ENCODE results near the gene HELZ. TPM values are rescaled to one million over a fixed set of nuclear protein-coding genes. Genes with fewer than 3 reads are reported as not detected.

Gene HELZ
- total and polyA plus RNA-seq, 2 of the 8 experiments (the other 6 are each of a cell fraction or from before 2014, with no cell fraction given), result 10.0 to 48.7 TPM

DNA sequence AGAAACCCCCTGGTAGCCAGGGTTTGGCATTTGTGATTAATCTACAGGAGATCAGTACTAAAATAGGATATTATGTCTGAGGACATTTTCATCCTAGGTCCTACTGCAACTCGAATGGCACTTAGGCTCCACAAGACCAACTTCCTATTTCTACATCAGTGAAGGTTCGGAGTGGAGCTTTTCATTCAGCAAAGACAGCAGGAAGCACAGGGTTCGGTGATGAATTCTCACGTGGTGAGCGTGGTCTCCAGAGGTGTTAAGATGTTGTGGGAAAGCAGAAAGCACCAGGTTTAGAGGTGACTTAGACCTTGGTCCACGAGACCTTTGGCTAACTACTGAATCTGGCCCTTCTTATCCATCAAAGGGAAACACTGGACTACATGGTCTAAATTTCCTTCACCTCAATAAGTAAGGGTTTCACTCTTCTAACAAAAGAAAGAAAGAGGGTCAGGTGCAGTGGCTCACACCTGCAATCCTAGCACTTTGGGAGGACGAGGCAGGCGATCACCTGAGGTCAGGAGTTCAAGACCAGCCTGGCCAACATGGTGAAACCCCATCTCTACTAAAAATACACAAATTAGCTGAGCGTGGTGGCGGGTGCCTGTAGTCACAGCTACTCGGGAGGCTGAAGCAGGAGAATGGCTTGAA is 13.9 kb upstream of the HELZ start:
- Histone ChIP-seq H3K18ac (ENCODE audit: extremely low read depth, low read length) (no peak overlapping the region), H3K23me2 (ENCODE audit: low read depth, low read length) (0 out of 2 replicates have a peak, but pooled peaks cover 3% of the 10 kb centered on the region), H3K23ac (ENCODE audit: insufficient read length) (no peak overlapping the region), H2AFZ (ENCODE audit: low read length) (no peak overlapping the region), H3K27me3 (replicated peaks in 1 of 4; ENCODE audit: control insufficient read depth in 3 of 4, extremely low read depth in 1 of 4, insufficient read depth in 3 of 4, low read length in 3 of 4) (no peaks in the 10 kb centered on the region), H4K8ac (ENCODE audit: extremely low read depth, insufficient read depth, low read length) (no peak overlapping the region), H2BK15ac (ENCODE audit: low read length) (no peak overlapping the region), H2BK12ac (ENCODE audit: low read depth, low read length) (0 out of 2 replicates have a peak overlapping the region, but pooled peaks have one; percentile 19), H2AK5ac (ENCODE audit: low read depth, low read length) (no peak overlapping the region; the same call in 1 of the 2 replicates), H3K36me3 (ENCODE audit: control insufficient read depth in 2 of 4, insufficient read depth in 4 of 4, low read length in 3 of 4) (no peaks in the 10 kb centered on the region), H3K4me2 (ENCODE audit: insufficient read depth in 1 of 2, low read depth in 2 of 2, low read length in 2 of 2) (no peak overlapping the region), H3K4ac (replicated peaks; ENCODE audit: insufficient read length, low read depth, low read length) (no peak overlapping the region), H2BK120ac (replicated peaks; ENCODE audit: low read depth, low read length) (no peak overlapping the region), H2BK5ac (ENCODE audit: low read depth, low read length) (no peak overlapping the region; the same call in 1 of the 2 replicates), H3K27ac (ENCODE audit: low read depth, low read length) (no peak overlapping the region), H3K56ac (replicated peaks; ENCODE audit: insufficient read length, low read depth, low read length) (no peak overlapping the region), H4K91ac (replicated peaks; ENCODE audit: insufficient read length, low read length) (no peak overlapping the region), H4K20me1 (replicated peaks in 1 of 2; ENCODE audit: control insufficient read depth in 1 of 2, insufficient read depth in 2 of 2, low read length in 2 of 2) (peaks cover 0 to 3% of the 10 kb centered on the region in 2 experiments), H4K5ac (ENCODE audit: insufficient read length, low read depth, low read length) (no peak overlapping the region), H3K14ac (ENCODE audit: insufficient read length) (no peak overlapping the region), H3K4me3 (ENCODE audit: extremely low read depth in 1 of 4, insufficient read depth in 2 of 4, low read depth in 3 of 4, low read length in 4 of 4) (no peak overlapping the region), H3K9me3 (ENCODE audit: insufficient read depth in 2 of 2, low read depth in 1 of 2, low read length in 1 of 2) (peaks cover 4 to 6% of the 10 kb centered on the region in 2 experiments; a peak in 2 of 4 replicates), H3K79me1 (ENCODE audit: low read depth, low read length) (no peaks in the 10 kb centered on the region), H3K9ac (replicated peaks in 1 of 4; ENCODE audit: extremely low read depth in 1 of 4, low read depth in 3 of 4, low read length in 3 of 4) (no peak overlapping the region), H3K4me1 (replicated peaks in 1 of 4; ENCODE audit: control insufficient read depth in 3 of 4, insufficient read depth in 4 of 4, low read length in 3 of 4) (peaks cover 0 to 6% (median 4%) of the 10 kb centered on the region in 4 experiments; a peak in 3 of 7 replicates), H3K79me2 (ENCODE audit: control insufficient read depth in 1 of 2, insufficient read depth in 2 of 2, low read length in 2 of 2) (no peaks in the 10 kb centered on the region), H2BK20ac (ENCODE audit: low read length) (no peak overlapping the region; the same call in 1 of the 2 replicates)
- ChIA-PET CTCF (ENCODE audit: partially characterized antibody) (interaction anchor here (0.6 to 2.6 kb wide), 4 partner anchors 10 to 15 kb away, joined by 3 to 12 read pairs (median 6); no protein-coding TSS in a partner anchor), POLR2A (ENCODE audit: partially characterized antibody) (interaction anchor here (1.2 kb wide), 1 partner anchor 9 kb away, joined by 4 read pairs; no protein-coding TSS in a partner anchor)
- 88% methylated on average over 11 of the region's 11 CpGs; no CpG with 5 or more reads in 1 of the 2 experiments for WGBS, 2 experiments (ENCODE audit: extremely low coverage in 1 of 2, insufficient coverage in 1 of 2, insufficient read length in 1 of 2, insufficient replicate concordance in 2 of 2, low coverage in 1 of 2, low lambda C conversion rate in 2 of 2, missing lambda C conversion rate in 1 of 2)
- FAIRE-seq (no peak), DNase-seq (ENCODE audit: low read depth in 1 of 2, low spot score in 2 of 2) (no peak)
- no peak for TF ChIP-seq GTF2F1 (IDR thresholded peaks at IDR 0.05; ENCODE audit: borderline replicate concordance, low read depth, low read length)
- no peak for TF ChIP-seq RBBP5 (IDR thresholded peaks at IDR 0.05; ENCODE audit: borderline replicate concordance, low read depth, low read length)
- TF ChIP-seq FOSL1 (IDR thresholded peaks at IDR 0.05; ENCODE audit: insufficient read depth, low read depth, low read length), result no peak
- TF ChIP-seq SP2 (IDR thresholded peaks at IDR 0.05; ENCODE audit: low read length), result no peak
- TF ChIP-seq ZNF274 (IDR thresholded peaks at IDR 0.05; ENCODE audit: borderline replicate concordance, extremely low read depth, low read length), result no peak
- TF ChIP-seq CREB1 (IDR thresholded peaks at IDR 0.05), result no peak
- no peak for TF ChIP-seq SP4 (IDR thresholded peaks at IDR 0.05; ENCODE audit: low read length)
- TF ChIP-seq, protein P1, sequence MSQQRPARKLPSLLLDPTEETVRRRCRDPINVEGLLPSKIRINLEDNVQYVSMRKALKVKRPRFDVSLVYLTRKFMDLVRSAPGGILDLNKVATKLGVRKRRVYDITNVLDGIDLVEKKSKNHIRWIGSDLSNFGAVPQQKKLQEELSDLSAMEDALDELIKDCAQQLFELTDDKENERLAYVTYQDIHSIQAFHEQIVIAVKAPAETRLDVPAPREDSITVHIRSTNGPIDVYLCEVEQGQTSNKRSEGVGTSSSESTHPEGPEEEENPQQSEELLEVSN (IDR thresholded peaks at IDR 0.05), result no peak
- no peak for TF ChIP-seq TAF1 (IDR thresholded peaks at IDR 0.05; ENCODE audit: low read depth, low read length)
- no peak for TF ChIP-seq KDM4A (IDR thresholded peaks at IDR 0.05; ENCODE audit: low read depth, low read length, severe bottlenecking)
- TF ChIP-seq BRCA1 (IDR thresholded peaks at IDR 0.05; ENCODE audit: low read depth, low read length), result no peak
- TF ChIP-seq ASH2L (IDR thresholded peaks at IDR 0.05; ENCODE audit: low read length), result no peak
- TF ChIP-seq PHF8 (conservative IDR thresholded peaks at IDR 0.05; ENCODE audit: low read depth, low read length), result no peak
